ENCODE results near the gene ATP11A. TPM values are rescaled to one million over a fixed set of nuclear protein-coding genes. Genes with fewer than 3 reads are reported as not detected.
A peak's percentile ranks its signal among the peaks of the same experiment; 100 is the strongest.

ATP11A gene
- total and polyA plus RNA-seq, 2 experiments from 2014 or later = 28.7 to 30.8 TPM

GRCh38 chr13:112735791-112736190 lies 46.0 kb downstream of the ATP11A start:
- WGBS (ENCODE audit: low lambda C conversion rate, missing lambda C conversion rate) = 86% methylated on average over 17 of the region's 17 CpGs
- Histone ChIP-seq H3K27me3 (no peaks in the 10 kb centered on the region), H3K4me2 (peak overlapping the region; percentile 4), H2AFZ (no peak overlapping the region), H3K9me3 (ENCODE audit: low read depth) (no peaks in the 10 kb centered on the region), H3K79me2 (peaks cover 86% of the 10 kb centered on the region), H4K20me1 (ENCODE audit: insufficient read depth, poor library complexity, severe bottlenecking) (peaks cover 7% of the 10 kb centered on the region), H3K9me2 (replicated peaks; ENCODE audit: insufficient read depth) (no peaks in the 10 kb centered on the region), H3K4me1 (ENCODE audit: insufficient read depth) (peaks cover 16% of the 10 kb centered on the region), H3K27ac (no peak overlapping the region), H3K36me3 (replicated peaks; ENCODE audit: insufficient read depth, low read depth) (no peaks in the 10 kb centered on the region), H3K4me3 (no peak overlapping the region)
- no peak for DNase-seq (ENCODE audit: low spot score)
- TF ChIP-seq, protein P1, sequence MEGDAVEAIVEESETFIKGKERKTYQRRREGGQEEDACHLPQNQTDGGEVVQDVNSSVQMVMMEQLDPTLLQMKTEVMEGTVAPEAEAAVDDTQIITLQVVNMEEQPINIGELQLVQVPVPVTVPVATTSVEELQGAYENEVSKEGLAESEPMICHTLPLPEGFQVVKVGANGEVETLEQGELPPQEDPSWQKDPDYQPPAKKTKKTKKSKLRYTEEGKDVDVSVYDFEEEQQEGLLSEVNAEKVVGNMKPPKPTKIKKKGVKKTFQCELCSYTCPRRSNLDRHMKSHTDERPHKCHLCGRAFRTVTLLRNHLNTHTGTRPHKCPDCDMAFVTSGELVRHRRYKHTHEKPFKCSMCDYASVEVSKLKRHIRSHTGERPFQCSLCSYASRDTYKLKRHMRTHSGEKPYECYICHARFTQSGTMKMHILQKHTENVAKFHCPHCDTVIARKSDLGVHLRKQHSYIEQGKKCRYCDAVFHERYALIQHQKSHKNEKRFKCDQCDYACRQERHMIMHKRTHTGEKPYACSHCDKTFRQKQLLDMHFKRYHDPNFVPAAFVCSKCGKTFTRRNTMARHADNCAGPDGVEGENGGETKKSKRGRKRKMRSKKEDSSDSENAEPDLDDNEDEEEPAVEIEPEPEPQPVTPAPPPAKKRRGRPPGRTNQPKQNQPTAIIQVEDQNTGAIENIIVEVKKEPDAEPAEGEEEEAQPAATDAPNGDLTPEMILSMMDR (IDR thresholded peaks at IDR 0.05; ENCODE audit: poor library complexity) = no peak
- TF ChIP-seq EZH2phosphoT487 (IDR thresholded peaks at IDR 0.05; ENCODE audit: low read depth, severe bottlenecking, unreplicated experiment) = no peak
- no peak for TF ChIP-seq EZH2 (IDR thresholded peaks at IDR 0.05; ENCODE audit: borderline replicate concordance)

DNA sequence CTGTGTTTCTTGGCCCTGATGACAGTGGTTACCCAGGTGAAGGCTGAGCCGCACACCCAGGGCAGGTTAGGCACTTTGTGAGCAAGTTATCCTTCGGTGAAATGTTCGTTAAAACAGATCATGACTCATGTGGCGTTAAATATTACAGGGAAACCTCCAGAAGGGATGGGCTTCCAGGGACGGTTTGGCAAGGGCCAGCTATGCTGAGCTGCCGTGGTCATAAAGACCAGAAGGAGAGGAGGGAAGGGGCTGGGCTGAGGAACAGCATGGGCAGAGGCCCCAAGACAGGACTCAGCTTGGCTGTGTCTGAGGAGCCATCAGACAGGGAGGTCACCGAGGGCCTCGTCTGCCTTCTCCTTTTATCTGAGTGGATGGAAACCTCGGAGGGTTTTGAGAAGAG lies 47.5 kb downstream of the ATP11A start:
- Histone ChIP-seq H3K4me1 (ENCODE audit: insufficient read depth) (peaks cover 16% of the 10 kb centered on the region), H2AFZ (no peak overlapping the region), H3K4me3 (no peak overlapping the region), H4K20me1 (ENCODE audit: insufficient read depth, poor library complexity, severe bottlenecking) (no peaks in the 10 kb centered on the region), H3K9me2 (replicated peaks; ENCODE audit: insufficient read depth) (no peaks in the 10 kb centered on the region), H3K4me2 (no peak overlapping the region), H3K36me3 (replicated peaks; ENCODE audit: insufficient read depth, low read depth) (no peaks in the 10 kb centered on the region), H3K27me3 (no peaks in the 10 kb centered on the region), H3K79me2 (peaks cover 86% of the 10 kb centered on the region), H3K27ac (no peak overlapping the region), H3K9me3 (ENCODE audit: low read depth) (no peaks in the 10 kb centered on the region)
- DNase-seq (ENCODE audit: low spot score) = no peak
- TF ChIP-seq, protein P1 (IDR thresholded peaks at IDR 0.05; ENCODE audit: poor library complexity) = no peak
- no peak for TF ChIP-seq EZH2phosphoT487 (IDR thresholded peaks at IDR 0.05; ENCODE audit: low read depth, severe bottlenecking, unreplicated experiment)
- TF ChIP-seq EZH2 (IDR thresholded peaks at IDR 0.05; ENCODE audit: borderline replicate concordance) = no peak
- WGBS (ENCODE audit: low lambda C conversion rate, missing lambda C conversion rate) = 93% methylated on average over 9 of the region's 9 CpGs

DNA sequence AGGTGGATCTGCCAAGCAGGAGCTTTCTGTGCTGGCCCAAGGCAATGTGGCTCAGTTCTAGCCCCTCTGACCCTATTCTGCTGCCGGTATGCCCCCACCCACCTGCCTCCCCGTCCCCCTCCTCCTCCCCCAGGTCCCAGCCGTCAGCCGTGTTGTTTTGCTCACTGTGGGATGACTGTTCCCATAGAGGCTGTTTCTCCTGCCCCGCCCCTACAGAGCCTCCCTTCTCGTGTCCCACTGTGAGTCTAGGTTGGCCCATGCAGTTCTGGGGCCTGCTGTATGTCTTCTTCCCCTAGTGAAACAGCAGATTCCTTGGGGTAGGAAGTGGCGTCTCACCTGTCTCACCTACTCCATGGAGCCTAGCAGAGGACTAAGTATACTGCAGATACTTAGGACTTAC lies 48.8 kb downstream of the ATP11A start:
- DNase-seq (ENCODE audit: low spot score) = no peak
- Histone ChIP-seq H3K9me2 (replicated peaks; ENCODE audit: insufficient read depth) (no peaks in the 10 kb centered on the region), H4K20me1 (ENCODE audit: insufficient read depth, poor library complexity, severe bottlenecking) (peaks cover 8% of the 10 kb centered on the region), H2AFZ (no peak overlapping the region), H3K4me1 (ENCODE audit: insufficient read depth) (peaks cover 12% of the 10 kb centered on the region), H3K79me2 (peaks cover 86% of the 10 kb centered on the region), H3K4me2 (no peak overlapping the region), H3K27ac (no peak overlapping the region), H3K27me3 (no peaks in the 10 kb centered on the region), H3K4me3 (no peak overlapping the region), H3K9me3 (ENCODE audit: low read depth) (no peaks in the 10 kb centered on the region), H3K36me3 (replicated peaks; ENCODE audit: insufficient read depth, low read depth) (no peaks in the 10 kb centered on the region)
- no peak for TF ChIP-seq EZH2phosphoT487 (IDR thresholded peaks at IDR 0.05; ENCODE audit: low read depth, severe bottlenecking, unreplicated experiment)
- TF ChIP-seq, protein P1 (IDR thresholded peaks at IDR 0.05; ENCODE audit: poor library complexity) = no peak
- no peak for TF ChIP-seq EZH2 (IDR thresholded peaks at IDR 0.05; ENCODE audit: borderline replicate concordance)
- 83% methylated on average over 5 of the region's 7 CpGs for WGBS (ENCODE audit: low lambda C conversion rate, missing lambda C conversion rate)
